Measurements from ENCODE around the gene MRGPRX3. TPM values are rescaled to one million over a fixed set of nuclear protein-coding genes. Genes with fewer than 3 reads are reported as not detected.
A peak's percentile ranks its signal among the peaks of the same experiment; 100 is the strongest.

Gene MRGPRX3
- polyA plus RNA-seq, 3 donors = not detected

GRCh38 chr11:18106688-18107087, 25.7 kb upstream of the MRGPRX3 start:
- peaks cover 17% of the 10 kb centered on the region in 2 donors for H3K36me3 Mint-ChIP-seq
- no peak overlapping the region for H3K27ac Mint-ChIP-seq
- Histone ChIP-seq H3K79me2 (ENCODE audit: insufficient read depth, low read length) (peaks cover 20% of the 10 kb centered on the region), H3K4me3 (replicated peaks in 1 of 3; ENCODE audit: low read depth in 2 of 3, low read length in 3 of 3) (no peak overlapping the region), H2AFZ (ENCODE audit: insufficient read depth, low read depth, low read length, poor library complexity, severe bottlenecking) (peak overlapping the region; percentile 15), H3K4me2 (replicated peaks; ENCODE audit: extremely low read depth, low read length, poor library complexity, severe bottlenecking) (no peak overlapping the region), H3K27me3 (ENCODE audit: control insufficient read depth in 2 of 2, insufficient read depth in 2 of 2, low read length in 2 of 2) (peaks cover 2 to 6% of the 10 kb centered on the region in 2 donors), H3K27ac (ENCODE audit: low read depth in 1 of 2, low read length in 2 of 2) (no peak overlapping the region), H3K9ac (ENCODE audit: insufficient read depth, low read length, poor library complexity, severe bottlenecking) (no peak overlapping the region), H3K36me3 (replicated peaks in 1 of 2; ENCODE audit: control insufficient read depth in 1 of 2, insufficient read depth in 2 of 2, low read length in 2 of 2) (peaks cover 10 to 19% of the 10 kb centered on the region in 2 donors), H4K20me1 (ENCODE audit: insufficient read depth, low read length) (no peaks in the 10 kb centered on the region), H3K4me1 (ENCODE audit: control insufficient read depth in 1 of 2, insufficient read depth in 2 of 2, low read length in 2 of 2) (peaks cover 13% of the 10 kb centered on the region in 2 donors), H3K9me3 (replicated peaks in 1 of 2; ENCODE audit: control insufficient read depth in 1 of 2, insufficient read depth in 1 of 2, low read length in 2 of 2) (no peaks in the 10 kb centered on the region)
- intact Hi-C loops (cut with micrococcal nuclease) = loop anchor here in 1 of 2 donors (10.0 kb wide), 1 partner anchor 92 kb away; the partner anchor contains the start of gene SERGEF
- 92% methylated on average over 4 of the region's 9 CpGs for WGBS (ENCODE audit: insufficient coverage)
- H3K4me3 Mint-ChIP-seq = no peak overlapping the region
- peaks cover 5 to 22% (median 11%) of the 10 kb centered on the region in 3 donors for H3K27me3 Mint-ChIP-seq (ENCODE audit: low read depth in 3 of 3)
- peaks cover 17% of the 10 kb centered on the region for H3K4me1 Mint-ChIP-seq
- H3K9me3 Mint-ChIP-seq = peaks cover 0 to 5% (median 0%) of the 10 kb centered on the region in 7 donors
- DNase-seq = no peak
- TF ChIP-seq, protein P1, sequence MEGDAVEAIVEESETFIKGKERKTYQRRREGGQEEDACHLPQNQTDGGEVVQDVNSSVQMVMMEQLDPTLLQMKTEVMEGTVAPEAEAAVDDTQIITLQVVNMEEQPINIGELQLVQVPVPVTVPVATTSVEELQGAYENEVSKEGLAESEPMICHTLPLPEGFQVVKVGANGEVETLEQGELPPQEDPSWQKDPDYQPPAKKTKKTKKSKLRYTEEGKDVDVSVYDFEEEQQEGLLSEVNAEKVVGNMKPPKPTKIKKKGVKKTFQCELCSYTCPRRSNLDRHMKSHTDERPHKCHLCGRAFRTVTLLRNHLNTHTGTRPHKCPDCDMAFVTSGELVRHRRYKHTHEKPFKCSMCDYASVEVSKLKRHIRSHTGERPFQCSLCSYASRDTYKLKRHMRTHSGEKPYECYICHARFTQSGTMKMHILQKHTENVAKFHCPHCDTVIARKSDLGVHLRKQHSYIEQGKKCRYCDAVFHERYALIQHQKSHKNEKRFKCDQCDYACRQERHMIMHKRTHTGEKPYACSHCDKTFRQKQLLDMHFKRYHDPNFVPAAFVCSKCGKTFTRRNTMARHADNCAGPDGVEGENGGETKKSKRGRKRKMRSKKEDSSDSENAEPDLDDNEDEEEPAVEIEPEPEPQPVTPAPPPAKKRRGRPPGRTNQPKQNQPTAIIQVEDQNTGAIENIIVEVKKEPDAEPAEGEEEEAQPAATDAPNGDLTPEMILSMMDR (IDR thresholded peaks at IDR 0.05) = no peak

- Histone ChIP-seq H4K20me1 (ENCODE audit: insufficient read depth, low read length) (no peaks in the 10 kb centered on the region), H3K27ac (ENCODE audit: low read depth in 1 of 2, low read length in 2 of 2) (no peak overlapping the region), H3K9ac (ENCODE audit: insufficient read depth, low read length, poor library complexity, severe bottlenecking) (no peak overlapping the region), H3K4me2 (replicated peaks; ENCODE audit: extremely low read depth, low read length, poor library complexity, severe bottlenecking) (no peak overlapping the region), H3K36me3 (replicated peaks in 1 of 2; ENCODE audit: control insufficient read depth in 1 of 2, insufficient read depth in 2 of 2, low read length in 2 of 2) (peaks cover 4 to 5% of the 10 kb centered on the region in 2 donors), H3K9me3 (replicated peaks in 1 of 2; ENCODE audit: control insufficient read depth in 1 of 2, insufficient read depth in 1 of 2, low read length in 2 of 2) (no peaks in the 10 kb centered on the region), H3K79me2 (ENCODE audit: insufficient read depth, low read length) (peaks cover 20% of the 10 kb centered on the region), H3K4me3 (replicated peaks in 1 of 3; ENCODE audit: low read depth in 2 of 3, low read length in 3 of 3) (no peak overlapping the region), H3K4me1 (ENCODE audit: control insufficient read depth in 1 of 2, insufficient read depth in 2 of 2, low read length in 2 of 2) (peaks cover 13% of the 10 kb centered on the region in 2 donors), H3K27me3 (ENCODE audit: control insufficient read depth in 2 of 2, insufficient read depth in 2 of 2, low read length in 2 of 2) (peaks cover 6% of the 10 kb centered on the region in 2 donors), H2AFZ (ENCODE audit: insufficient read depth, low read depth, low read length, poor library complexity, severe bottlenecking) (no peak overlapping the region)
- DNase-seq = no peak
- Mint-ChIP-seq H3K4me1 (peaks cover 16% of the 10 kb centered on the region), H3K27ac (peak overlapping the region in 1 of 7 donors; percentile 6), H3K4me3 (peak overlapping the region in 1 of 2 donors; percentile 36), H3K27me3 (ENCODE audit: low read depth in 3 of 3) (peaks cover 8 to 32% (median 14%) of the 10 kb centered on the region in 3 donors), H3K9me3 (peaks cover 0 to 2% (median 0%) of the 10 kb centered on the region in 7 donors), H3K36me3 (peaks cover 3% of the 10 kb centered on the region in 2 donors)
- 88% methylated on average over 3 of the region's 3 CpGs for WGBS (ENCODE audit: insufficient coverage)
- TF ChIP-seq, protein P1 (IDR thresholded peaks at IDR 0.05) = no peak
- intact Hi-C loops (cut with micrococcal nuclease) = loop anchor here in 1 of 2 donors (10.0 kb wide), 1 partner anchor 93 kb away; the partner anchor contains the start of gene SERGEF
Observed at GRCh38 chr11:18108254-18108653, 24.1 kb upstream of the MRGPRX3 start.
